GM18519 (cell line): ENCODE data around the gene GAS7.
"Not testable (repeated sequence)": the region's sequence is repeated elsewhere in the genome, so short reads cannot be mapped to it uniquely, and the experiment has no call there.

ENCODE experiments used
- ATAC-seq: cut with Tn5 transposase; IDR thresholded peaks from one replicate; pipeline ENCODE4 v1.9.1; 2021; ENCODE audit warnings: mild to moderate bottlenecking, moderate library complexity; ENCODE audit not compliant: unreplicated experiment, low FRiP score

Gene GAS7

DNA sequence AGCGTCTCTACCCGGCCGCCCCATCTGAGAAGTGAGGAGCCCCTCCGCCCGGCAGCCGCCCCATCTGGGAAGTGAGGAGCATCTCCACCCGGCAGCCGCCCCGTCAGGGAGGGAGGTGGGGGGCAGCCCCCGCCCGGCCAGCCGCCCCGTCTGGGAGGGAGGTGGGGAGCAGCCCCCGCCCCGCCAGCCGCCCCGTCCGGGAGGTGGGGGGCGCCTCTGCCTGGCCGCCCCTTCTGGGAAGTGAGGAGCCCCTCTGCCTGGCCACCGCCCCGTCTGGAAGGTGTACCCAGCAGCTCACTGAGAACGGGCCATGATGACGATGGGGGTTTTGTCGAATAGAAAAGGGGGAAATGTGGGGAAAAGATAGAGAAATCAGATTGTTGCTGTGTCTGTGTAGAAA, 140.9 kb downstream of the GAS7 start:
- not testable (repeated sequence) for ATAC-seq

DNA sequence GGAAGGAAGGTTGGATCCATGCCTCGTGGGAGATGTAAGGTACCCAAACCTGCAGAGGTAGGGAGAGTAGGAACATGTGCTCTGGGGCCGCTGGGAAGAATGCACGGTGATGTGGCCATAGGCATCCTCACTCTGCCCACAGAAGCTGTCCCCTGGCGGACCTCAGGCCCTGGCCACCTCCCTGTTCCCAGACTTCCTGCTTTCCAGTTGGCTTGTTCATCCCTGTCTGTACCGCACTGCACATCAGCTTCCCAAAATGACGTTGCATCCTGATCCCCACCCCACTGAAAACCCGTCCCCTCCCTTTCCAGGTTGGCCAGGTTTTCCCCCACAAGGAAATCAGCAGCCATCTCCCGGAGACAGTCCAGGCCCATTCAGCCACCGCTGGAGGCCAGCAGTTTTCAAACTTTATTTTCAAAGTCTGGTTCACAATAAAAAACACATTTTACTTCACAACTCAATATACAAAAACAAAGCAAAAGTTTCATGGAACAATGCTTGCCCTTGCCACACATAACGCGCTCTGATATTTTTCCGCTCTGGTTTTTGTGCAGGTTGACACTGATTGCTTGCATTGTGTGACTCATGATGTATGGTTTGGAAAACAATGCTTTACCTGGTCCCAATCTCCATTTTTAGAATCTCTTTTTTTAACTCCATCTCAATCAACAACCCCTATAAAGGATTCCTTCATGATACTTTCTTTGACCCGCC, 143.0 kb downstream of the GAS7 start:
- ATAC-seq, result no peak

DNA sequence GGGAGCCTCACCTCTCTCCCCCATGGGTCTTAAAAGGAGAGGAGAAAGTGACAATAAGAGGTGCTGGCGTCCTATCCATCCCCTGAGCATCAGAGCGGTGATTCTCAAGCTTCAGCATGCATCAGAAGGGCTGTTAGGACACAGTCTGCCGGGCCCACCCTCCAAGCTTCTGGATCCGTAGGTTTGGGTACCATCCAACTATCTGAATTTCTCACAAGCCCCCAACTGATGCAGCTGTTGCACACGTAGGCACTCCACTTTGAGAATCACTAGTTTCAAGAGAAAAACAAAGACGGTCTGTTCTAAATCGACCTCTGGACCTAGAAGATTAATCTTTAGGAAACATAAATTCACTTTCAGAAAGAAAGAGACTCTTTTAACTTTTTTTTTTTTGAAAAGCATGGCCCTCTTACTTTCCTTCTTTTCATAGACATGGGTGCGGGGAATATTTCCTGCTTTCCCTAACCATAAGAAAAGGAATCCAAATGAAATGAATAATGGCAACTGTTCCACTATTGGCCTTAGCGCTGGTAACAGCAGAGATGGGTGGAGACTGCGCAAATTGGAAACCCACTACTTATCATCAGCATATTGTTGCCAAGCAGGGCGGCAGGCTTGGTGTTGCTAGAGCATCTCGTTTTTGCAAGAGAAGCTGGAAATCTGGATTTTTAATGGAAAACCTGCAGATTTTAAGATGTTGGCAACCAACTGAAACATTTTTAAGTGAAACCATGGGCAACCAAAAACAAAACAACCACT, 144.4 kb downstream of the GAS7 start:
- no peak for ATAC-seq

DNA sequence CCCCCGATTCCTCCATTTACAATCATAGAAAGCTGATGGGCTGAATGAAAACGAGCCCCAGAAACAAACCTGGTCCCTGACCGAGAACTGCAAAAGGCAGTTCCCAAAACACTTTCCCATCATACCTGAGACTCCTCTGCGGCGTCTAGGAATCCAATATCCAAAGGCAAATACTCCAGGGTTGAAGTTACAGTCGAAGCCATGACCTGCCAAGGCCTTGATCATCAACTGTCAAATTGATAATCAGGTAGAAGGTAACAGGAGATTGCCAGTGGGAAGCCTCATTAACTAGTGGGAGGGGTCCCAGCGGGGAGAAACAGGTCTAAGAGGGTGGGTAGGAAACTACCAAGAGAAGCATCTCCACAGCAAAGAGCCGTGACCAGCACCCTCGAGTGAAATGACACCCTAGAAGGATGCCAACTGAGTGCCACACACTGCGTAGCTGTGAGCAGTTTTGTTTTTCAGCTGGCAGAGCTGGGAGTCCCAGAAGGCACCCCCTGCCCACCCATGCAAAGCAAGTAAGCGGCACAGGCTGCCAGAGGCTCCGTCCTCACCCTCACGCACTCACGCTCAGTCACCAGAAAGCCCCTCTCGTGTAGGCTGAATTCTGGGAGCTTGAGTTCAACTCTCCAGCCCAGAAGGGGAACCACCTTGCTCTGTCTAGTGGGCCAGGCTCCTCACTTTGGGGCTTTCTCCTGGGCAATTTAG, 146.1 kb downstream of the GAS7 start:
- ATAC-seq, result no peak

DNA sequence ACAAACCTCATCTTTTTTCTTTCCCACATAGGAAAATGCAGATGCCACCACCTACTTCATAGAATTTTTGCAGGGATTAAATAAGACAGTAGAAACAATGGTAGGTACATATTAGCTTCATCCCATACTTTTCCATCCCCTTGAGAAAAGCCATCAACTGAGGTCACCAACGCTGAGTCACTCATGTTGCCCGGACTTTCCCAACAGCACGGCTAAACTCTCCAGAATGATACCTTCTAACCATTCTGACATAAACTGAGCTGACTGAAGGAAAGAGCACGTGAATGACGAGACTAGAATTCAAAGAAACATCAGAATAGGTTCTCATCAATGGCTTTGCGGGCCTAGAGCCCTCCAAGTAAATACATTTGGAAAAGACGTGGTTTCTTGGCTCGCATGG, 147.3 kb downstream of the GAS7 start:
- no peak for ATAC-seq

DNA sequence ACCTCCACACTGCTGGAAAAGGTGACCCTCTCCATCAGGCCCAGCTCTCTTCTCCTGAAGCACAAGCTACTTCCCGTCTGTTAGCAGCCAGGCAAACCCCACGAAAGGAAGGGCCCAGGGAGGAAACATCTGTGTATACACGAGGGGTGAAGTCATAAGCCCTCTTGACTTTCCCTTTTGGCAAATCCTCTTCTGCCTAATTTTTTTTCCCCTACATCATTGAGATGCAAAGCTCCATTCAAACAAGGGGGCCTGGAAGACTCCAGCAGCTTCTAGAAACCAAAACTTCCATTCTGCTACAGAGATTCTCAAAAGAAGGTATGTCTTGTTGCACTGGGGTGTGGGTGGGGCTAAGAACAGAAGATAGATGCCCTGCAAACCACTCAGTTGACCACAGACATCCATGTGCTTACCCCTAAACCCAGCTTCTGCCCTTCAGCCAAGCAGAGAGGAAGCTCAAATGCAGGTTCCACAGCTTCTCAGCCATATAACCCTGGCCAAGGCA, 147.8 kb downstream of the GAS7 start:
- ATAC-seq, result no peak

DNA sequence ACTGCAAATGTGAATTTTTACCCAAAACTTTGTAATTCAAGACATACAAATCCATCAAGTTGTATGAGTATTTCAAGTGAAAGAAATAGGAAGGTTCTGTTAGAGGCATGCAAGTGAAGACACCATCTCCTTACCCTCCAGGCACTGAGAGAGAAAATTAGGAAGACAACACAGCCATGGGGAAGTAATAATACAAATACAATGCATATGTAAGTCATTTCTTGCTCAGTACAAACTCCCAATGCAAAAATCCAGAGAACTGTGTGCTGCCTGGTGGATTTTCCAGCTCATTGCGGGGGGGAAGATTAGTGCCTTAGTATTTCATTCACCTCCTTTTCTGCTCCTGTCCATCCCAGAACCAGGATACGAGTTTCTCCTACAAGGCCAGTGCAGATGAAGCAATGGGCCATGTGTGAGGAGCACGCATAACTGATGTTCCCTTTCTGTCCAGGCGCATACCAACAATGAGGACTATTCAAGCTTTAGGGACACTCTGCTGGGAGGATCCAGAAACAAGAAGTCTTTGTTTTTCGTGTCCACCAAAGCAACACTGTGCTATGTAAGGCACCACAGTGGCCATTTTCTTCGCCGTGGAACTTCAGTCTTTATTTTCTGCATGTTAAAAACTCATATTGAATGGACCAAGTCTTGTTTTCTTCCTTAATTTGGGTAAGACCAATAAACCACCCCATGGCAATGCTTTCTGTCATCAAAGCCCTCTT, 149.6 kb downstream of the GAS7 start:
- ATAC-seq, result no peak

DNA sequence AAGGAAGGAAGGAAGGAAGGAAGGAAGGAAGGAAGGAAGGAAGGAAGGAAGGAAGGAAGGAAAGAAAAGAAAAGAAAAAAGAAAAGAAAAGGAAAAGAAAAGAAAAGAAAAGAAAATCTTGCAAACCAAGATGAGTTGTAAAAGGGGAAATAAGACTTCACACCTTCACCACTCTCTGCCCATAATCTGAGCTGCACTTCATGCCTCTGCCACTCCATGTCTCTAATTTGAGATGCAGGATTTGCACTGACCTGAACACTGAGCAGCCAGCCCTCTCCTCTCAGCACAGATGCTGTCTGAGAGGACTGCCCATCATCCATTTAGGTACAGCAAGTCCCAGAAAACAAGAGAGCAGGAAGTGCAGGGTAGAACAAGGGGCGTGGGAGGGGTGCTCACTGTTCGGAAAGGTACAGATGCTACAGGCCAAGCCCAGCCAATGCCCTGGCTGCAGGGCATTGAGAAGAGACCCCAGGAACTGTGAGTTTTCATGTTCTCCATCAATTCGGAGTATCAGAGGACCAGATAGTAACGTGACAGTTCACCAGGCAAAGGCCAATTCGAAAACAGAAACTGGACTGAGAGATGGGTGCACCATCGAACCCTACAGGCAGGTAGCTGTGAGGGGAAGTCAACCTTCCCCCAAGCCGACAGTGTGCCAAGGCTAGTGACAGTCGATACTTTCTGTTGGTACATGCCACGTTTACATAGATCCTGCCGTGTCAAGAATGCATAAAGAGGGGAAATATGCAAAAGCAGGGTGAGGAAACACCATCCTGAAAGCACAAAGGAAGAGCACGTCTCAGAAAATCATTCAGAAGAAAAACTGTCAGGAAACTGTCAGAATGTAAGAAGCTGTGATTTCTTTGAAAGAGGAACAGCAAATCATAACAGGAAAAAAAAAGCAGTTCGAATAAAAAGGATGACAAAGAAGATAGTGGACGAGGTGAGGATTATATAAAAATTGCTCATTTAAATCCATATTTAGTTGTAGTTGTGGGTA, 151.3 kb downstream of the GAS7 start:
- ATAC-seq, result no peak

DNA sequence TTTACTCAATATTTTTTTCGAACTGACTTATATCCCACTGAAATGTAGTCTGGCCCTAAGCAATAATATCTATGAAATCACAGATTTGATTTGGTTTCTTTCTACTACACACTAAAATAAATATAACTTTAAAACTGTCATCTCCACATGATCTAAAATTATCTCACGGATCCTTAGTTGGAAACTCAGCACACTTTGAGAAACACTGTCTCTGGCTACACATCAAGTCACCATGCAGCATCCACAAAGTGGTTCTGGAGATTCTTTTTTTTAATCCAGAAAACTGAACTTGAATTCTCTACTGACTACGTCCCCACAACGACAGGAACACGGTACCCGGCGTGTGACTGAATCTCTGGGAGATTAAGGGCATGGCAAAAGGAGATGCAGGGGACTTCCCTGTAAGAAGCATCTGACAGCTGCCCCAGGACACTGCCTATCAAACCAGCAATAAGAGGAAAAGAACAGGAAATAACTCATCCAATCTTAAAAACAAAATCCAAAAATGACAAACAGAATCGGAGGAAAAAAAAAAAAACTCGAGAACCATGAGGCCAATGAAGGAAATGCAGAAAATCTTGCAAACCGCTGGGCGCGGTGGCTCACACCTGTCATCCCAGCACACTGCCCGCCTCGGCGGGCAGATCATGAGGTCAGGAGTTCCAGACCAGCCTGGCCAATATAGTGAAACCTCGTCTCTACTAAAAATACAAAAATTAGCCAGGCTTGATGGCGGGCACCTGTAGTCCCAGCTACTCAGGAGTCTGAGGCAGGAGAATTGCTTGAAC, 152.3 kb downstream of the GAS7 start:
- ATAC-seq, result no peak

DNA sequence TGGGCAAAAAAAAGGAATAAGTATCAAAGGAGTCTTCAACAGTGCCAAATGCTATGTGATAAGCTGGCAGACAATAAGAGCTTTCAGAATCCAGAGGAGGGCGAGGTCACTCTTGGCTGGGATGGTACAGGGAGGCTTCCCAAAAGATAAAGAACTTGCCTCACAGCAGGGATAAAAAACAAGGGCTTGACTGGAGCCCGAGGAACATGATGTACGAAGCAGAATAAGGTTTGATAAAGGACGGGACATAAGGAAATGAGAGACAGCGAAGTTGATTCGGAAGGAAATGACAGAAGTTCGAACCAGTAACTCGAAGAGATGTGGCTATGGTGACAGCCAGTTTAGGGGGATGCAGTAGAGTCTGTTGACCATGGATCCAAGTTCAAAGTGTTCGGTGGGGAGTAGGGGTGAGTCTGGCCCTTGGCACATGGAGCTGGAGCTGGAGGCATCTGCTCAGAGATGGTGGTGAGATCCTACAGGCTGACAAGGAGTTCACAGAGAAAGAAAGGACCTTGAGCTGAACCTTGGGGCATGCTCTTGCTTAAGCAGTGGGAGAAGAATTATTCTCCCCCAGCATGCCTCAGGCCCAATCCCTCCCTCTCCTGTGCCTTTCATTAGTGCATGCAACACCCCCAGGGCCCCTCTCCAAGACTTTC, 155.7 kb downstream of the GAS7 start:
- ATAC-seq, result no peak

DNA sequence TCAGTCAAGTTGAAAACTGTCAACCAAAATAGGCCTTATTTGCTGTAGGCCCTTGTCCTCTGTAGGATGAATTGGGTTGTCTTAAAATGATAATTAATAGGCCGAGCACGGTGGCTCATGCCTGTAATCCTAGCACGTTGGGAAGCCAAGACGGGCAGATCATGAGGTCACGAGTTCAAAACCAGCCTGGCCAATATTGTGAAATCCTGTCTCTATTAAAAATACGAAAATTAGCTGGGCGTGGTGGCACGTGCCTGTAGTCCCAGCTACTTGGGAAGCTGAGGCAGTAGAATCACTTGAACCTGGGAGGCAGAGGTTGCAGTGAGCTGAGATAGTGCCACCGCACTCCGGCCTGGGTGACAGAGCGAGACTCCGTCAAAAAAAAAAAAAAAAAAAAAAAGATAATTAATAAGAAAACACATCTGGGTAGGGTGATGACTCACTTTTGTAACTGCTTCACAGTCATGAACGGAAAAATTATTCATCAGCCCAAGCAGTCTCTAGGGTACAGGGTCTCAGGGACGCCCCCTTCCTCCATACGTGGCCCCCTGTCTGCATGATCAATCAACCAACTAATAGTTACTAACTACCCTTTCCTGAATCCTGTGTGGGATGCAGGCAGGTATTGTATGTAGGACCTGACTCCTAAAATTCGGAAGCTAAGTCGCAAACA, 156.4 kb downstream of the GAS7 start:
- peak; percentile 56 for ATAC-seq

DNA sequence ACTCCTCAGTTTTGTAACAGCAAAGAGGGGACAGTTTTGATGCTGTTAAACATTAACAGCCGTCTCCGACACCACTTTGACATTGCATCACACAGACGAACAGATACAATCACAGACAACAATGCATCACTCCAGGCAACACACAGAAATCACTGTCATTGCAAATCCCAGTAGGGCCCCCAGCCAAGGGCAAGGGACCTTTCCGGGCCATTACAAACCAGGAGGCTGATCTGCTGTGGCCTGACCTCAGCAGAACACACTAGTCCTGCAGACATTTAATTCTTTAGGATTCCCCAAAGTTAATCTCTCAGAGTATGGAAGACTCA, 157.2 kb downstream of the GAS7 start:
- no peak for ATAC-seq

DNA sequence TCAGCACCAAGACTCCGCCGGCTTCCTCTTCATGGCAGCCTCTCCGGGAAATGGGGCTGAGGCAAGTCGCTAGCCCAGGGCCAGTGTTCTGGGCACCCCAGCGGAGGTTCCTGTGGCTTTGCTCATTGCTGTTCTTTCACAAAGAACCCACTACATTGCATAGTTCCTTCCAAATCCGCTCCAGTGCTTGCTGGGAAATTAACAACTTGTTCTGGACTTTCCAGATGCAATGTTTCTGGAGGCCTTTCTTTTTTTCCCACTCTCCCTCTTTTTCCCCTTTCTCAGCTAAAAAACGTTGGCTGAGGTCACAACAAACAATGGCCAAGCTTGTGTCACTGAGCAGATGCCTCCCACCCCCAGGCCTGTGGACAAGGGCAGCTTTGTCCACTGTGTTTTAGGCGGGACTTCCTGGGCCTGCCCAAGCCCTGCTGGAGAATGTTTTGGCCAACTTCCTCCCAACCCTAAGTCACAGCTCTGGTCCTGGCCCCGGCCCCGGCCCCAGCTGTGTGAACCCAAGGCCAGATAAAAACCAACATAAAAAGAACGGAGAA, 161.8 kb downstream of the GAS7 start:
- ATAC-seq, result no peak

DNA sequence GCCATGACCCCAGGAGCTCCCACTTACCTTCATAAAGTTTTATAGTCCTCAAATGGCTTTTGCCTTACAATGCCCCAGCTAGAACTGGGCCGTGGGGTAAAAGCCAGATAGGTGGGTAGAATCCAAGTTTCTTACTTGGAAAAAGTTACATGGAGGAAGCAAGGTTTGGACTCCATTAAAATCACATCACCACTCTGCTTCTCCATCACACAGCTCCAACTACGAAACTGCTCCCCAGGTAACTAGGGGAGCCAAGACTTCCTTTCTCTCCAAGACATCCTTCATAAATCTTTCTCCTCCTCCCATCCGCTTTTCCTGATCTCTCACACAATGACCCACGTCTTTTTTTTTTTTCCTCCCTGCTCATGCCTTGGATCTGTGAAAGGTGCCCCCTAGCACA, 162.5 kb downstream of the GAS7 start:
- ATAC-seq, result no peak

DNA sequence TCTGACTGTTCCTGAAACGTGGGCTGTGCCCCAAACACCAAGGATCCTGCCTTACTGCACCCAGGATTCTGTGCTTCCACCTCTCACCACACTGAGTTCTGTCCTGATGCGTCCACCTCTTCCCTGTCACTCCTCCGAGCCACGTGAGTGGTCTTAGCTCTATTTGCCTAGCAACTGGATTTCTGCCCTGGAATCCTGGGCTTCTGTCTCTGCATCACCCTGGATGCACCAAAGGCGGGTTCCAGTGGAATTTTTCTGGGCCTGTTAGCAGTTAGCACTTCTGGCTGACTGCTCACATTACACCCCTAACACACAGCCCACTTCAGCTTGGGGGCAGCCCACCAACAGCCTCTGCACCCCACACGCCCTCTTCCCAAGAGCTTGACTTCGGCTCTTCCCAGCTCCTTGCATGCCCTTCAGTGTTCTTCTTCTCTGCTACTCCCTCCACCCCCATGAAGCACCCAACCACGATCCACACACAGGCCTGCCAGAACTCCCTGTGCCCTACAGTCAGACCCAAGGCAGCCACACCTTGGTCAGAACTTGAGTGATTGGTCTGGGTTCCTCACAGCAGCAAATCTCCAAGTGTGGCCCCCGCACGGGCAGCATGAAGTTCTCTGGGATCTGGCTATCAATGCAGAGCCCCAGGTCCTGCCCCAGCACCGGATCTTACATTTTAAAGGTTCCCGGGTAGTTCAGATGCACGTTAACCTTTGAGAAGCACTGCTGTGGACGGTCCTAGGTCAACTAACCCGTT, 163.5 kb downstream of the GAS7 start:
- no peak for ATAC-seq

DNA sequence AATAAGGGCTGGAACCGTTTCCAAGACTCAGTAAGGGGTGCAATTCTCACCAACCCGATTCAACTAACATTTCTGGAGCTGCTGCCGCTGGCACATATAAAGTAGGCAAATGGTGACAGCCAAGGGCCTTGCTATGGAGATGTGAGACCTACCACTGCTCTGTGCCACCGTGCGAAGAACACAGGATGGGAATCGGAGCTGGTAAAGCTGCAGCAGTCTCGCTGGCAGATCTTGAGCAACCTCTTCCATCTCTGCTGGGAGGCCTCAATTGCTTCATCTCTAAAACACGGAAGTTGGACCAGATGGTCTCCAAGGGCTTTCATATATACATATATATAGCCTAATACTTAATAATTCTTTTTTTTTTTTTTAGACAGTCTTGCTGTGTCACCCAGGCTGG, 164.4 kb downstream of the GAS7 start:
- ATAC-seq, result no peak

DNA sequence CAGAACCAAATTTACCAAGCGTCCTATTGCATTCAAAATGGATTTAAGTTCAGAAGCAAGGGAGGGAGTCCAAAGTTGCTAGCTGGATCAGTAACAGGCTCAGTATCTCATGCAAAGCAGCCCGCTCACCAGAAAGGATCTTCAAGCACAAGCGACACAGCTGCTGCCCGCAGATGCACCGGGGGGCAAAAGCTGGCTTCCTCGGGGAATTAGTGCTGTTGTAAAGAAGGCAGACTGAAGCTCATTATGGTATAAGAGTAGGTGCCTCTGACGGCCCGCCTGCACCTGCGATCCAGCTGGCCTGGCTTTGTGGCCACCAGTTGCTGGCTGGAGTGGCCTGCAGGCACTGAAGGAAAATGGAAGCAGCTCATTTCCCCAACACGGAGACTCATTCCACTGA, 165.0 kb downstream of the GAS7 start:
- no peak for ATAC-seq
